ENCODE data around the gene PGM5. TPM values are rescaled to one million over a fixed set of nuclear protein-coding genes. Genes with fewer than 3 reads are reported as not detected.

PGM5 gene
- total and polyA plus RNA-seq, 4 experiments from 2014 or later = not detected

GRCh38 chr9:68488126-68488525 is 131.7 kb downstream of the PGM5 start:
- Histone ChIP-seq H3K9me3 (ENCODE audit: control insufficient read depth in 1 of 2, low read length in 2 of 2) (no peaks in the 10 kb centered on the region), H3K4me1 (ENCODE audit: insufficient read depth, low read length) (no peaks in the 10 kb centered on the region), H3K4me3 (ENCODE audit: low read length in 2 of 2) (no peak overlapping the region), H3K36me3 (ENCODE audit: insufficient read depth, low read length) (no peaks in the 10 kb centered on the region), H3K27me3 (ENCODE audit: insufficient read depth, low read length) (no peaks in the 10 kb centered on the region), H3K27ac (ENCODE audit: low read depth, low read length) (no peak overlapping the region)
- peaks cover 2 to 11% of the 10 kb centered on the region in 2 donors for H3K27me3 Mint-ChIP-seq
- H3K9me3 Mint-ChIP-seq = peaks cover 2 to 21% (median 4%) of the 10 kb centered on the region in 8 donors
- H3K27ac Mint-ChIP-seq = no peak overlapping the region
- CTCF ChIA-PET (ENCODE audit: partially characterized antibody) = no interaction called here
- no peaks in the 10 kb centered on the region for H3K4me1 Mint-ChIP-seq
- POLR2A ChIA-PET (ENCODE audit: partially characterized antibody) = no interaction called here
- H3K36me3 Mint-ChIP-seq = no peaks in the 10 kb centered on the region
- no peak overlapping the region for H3K4me3 Mint-ChIP-seq
- intact Hi-C loops (cut with micrococcal nuclease) = no loop called here
- DNase-seq = no peak

DNA sequence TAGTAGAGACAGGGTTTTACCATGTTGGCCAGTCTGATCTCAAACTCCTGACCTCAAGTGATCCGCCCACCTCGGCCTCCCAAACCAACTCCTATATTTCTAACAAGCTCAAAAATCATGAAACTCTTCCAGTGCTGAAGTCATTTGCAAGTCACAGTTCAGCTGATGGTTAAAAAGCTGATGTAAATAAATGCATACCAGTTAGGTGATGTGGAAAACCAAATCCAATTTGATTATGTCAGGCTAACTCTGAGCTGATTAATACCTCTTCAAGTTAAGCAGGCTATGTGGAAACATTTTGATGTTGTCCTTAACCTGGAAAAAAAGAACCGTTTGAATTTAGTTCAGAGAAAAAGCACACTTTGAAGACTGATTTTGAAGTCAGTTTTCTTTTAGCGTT is 133.2 kb downstream of the PGM5 start:
- Histone ChIP-seq H3K9me3 (ENCODE audit: control insufficient read depth in 1 of 2, low read length in 2 of 2) (no peaks in the 10 kb centered on the region), H3K36me3 (ENCODE audit: insufficient read depth, low read length) (no peaks in the 10 kb centered on the region), H3K4me3 (ENCODE audit: low read length in 2 of 2) (no peak overlapping the region), H3K27ac (ENCODE audit: low read depth, low read length) (no peak overlapping the region), H3K4me1 (ENCODE audit: insufficient read depth, low read length) (no peaks in the 10 kb centered on the region), H3K27me3 (ENCODE audit: insufficient read depth, low read length) (no peaks in the 10 kb centered on the region)
- DNase-seq = no peak
- POLR2A ChIA-PET (ENCODE audit: partially characterized antibody) = no interaction called here
- H3K27ac Mint-ChIP-seq = no peak overlapping the region
- H3K4me1 Mint-ChIP-seq = no peaks in the 10 kb centered on the region
- H3K4me3 Mint-ChIP-seq = no peak overlapping the region
- peaks cover 2 to 15% (median 3%) of the 10 kb centered on the region in 8 donors for H3K9me3 Mint-ChIP-seq
- intact Hi-C loops (cut with micrococcal nuclease) = no loop called here
- H3K36me3 Mint-ChIP-seq = no peaks in the 10 kb centered on the region
- peaks cover 4 to 13% of the 10 kb centered on the region in 2 donors for H3K27me3 Mint-ChIP-seq
- CTCF ChIA-PET (ENCODE audit: partially characterized antibody) = no interaction called here

- H3K4me1 ChIP-seq (ENCODE audit: insufficient read depth, low read length) = no peaks in the 10 kb centered on the region
- Mint-ChIP-seq H3K27me3 (peaks cover 13% of the 10 kb centered on the region in 2 donors), H3K4me1 (no peaks in the 10 kb centered on the region), H3K4me3 (no peak overlapping the region), H3K36me3 (no peaks in the 10 kb centered on the region), H3K9me3 (peaks cover 0 to 3% (median 1%) of the 10 kb centered on the region in 8 donors), H3K27ac (no peak overlapping the region)
- ChIA-PET POLR2A (ENCODE audit: partially characterized antibody) (no interaction called here), CTCF (ENCODE audit: partially characterized antibody) (no interaction called here)
- H3K27me3 ChIP-seq (ENCODE audit: insufficient read depth, low read length) = no peaks in the 10 kb centered on the region
- no peak for DNase-seq
- intact Hi-C loops (cut with micrococcal nuclease) = no loop called here
- H3K4me3 ChIP-seq (ENCODE audit: low read length in 2 of 2) = no peak overlapping the region
- H3K36me3 ChIP-seq (ENCODE audit: insufficient read depth, low read length) = no peaks in the 10 kb centered on the region
- no peak overlapping the region for H3K27ac ChIP-seq (ENCODE audit: low read depth, low read length)
- no peaks in the 10 kb centered on the region for H3K9me3 ChIP-seq (ENCODE audit: control insufficient read depth in 1 of 2, low read length in 2 of 2)
Observed at GRCh38 chr9:68492806-68493205, 136.4 kb downstream of the PGM5 start.

DNA sequence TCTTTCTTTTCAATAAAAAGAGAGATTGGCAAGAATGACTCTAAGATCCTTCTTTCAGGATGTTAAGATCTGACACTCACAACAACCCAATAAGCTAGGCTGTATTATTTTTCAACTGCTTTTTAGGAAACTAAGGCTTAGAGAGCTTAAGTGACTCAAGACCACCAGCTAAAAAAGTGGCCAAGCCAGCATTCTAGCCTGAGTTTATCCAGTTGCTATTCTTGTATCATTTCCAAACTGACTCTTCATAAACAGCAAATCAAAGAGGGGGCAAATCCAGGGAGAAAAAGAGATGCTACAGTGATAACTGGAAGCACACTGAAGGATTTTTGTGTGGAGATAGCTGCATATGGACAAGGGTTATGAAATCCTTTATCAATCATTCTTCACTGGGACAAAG is 137.1 kb downstream of the PGM5 start:
- H3K4me3 Mint-ChIP-seq = no peak overlapping the region
- ChIA-PET CTCF (ENCODE audit: partially characterized antibody) (no interaction called here), POLR2A (ENCODE audit: partially characterized antibody) (no interaction called here)
- H3K27me3 Mint-ChIP-seq = peaks cover 13% of the 10 kb centered on the region in 2 donors
- H3K4me1 Mint-ChIP-seq = no peaks in the 10 kb centered on the region
- no peaks in the 10 kb centered on the region for H3K36me3 ChIP-seq (ENCODE audit: insufficient read depth, low read length)
- H3K27ac ChIP-seq (ENCODE audit: low read depth, low read length) = no peak overlapping the region
- no peak overlapping the region for H3K4me3 ChIP-seq (ENCODE audit: low read length in 2 of 2)
- H3K9me3 ChIP-seq (ENCODE audit: control insufficient read depth in 1 of 2, low read length in 2 of 2) = no peaks in the 10 kb centered on the region
- no peaks in the 10 kb centered on the region for H3K27me3 ChIP-seq (ENCODE audit: insufficient read depth, low read length)
- H3K9me3 Mint-ChIP-seq = peaks cover 0 to 3% (median 0%) of the 10 kb centered on the region in 8 donors
- intact Hi-C loops (cut with micrococcal nuclease) = no loop called here
- no peaks in the 10 kb centered on the region for H3K4me1 ChIP-seq (ENCODE audit: insufficient read depth, low read length)
- H3K36me3 Mint-ChIP-seq = no peaks in the 10 kb centered on the region
- DNase-seq = no peak
- H3K27ac Mint-ChIP-seq = no peak overlapping the region

- H3K36me3 Mint-ChIP-seq = no peaks in the 10 kb centered on the region
- no peak overlapping the region for H3K4me3 Mint-ChIP-seq
- H3K27ac Mint-ChIP-seq = no peak overlapping the region
- H3K9me3 Mint-ChIP-seq = peaks cover 0 to 3% (median 0%) of the 10 kb centered on the region in 8 donors
- Histone ChIP-seq H3K27ac (ENCODE audit: low read depth, low read length) (no peak overlapping the region), H3K36me3 (ENCODE audit: insufficient read depth, low read length) (no peaks in the 10 kb centered on the region), H3K4me1 (ENCODE audit: insufficient read depth, low read length) (no peaks in the 10 kb centered on the region), H3K9me3 (ENCODE audit: control insufficient read depth in 1 of 2, low read length in 2 of 2) (no peaks in the 10 kb centered on the region), H3K4me3 (ENCODE audit: low read length in 2 of 2) (no peak overlapping the region), H3K27me3 (ENCODE audit: insufficient read depth, low read length) (no peaks in the 10 kb centered on the region)
- H3K27me3 Mint-ChIP-seq = peaks cover 11 to 13% of the 10 kb centered on the region in 2 donors
- DNase-seq = no peak
- ChIA-PET POLR2A (ENCODE audit: partially characterized antibody) (no interaction called here), CTCF (ENCODE audit: partially characterized antibody) (no interaction called here)
- no peaks in the 10 kb centered on the region for H3K4me1 Mint-ChIP-seq
- intact Hi-C loops (cut with micrococcal nuclease) = no loop called here
Observed at GRCh38 chr9:68493958-68494577, 137.7 kb downstream of the PGM5 start.

DNA sequence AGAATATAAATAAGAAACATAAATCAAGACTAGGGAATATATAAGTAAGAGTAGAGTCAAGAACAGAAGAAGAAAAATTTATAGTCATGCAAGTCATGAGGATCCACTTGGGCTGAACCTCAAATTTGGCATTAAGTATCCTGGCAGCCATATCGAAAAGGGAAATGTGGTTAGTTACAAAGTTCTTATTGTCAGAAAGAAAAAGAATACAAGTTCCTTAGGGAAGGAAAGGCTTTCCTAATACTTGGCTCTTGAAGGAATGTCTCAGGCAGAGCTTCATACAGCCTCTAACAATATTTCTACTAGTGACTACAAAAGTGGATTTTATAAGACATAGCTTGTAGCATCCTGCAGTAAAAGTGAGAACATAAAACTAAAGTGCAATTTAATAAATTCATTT is 138.8 kb downstream of the PGM5 start:
- H3K27ac Mint-ChIP-seq = no peak overlapping the region
- Histone ChIP-seq H3K27me3 (ENCODE audit: insufficient read depth, low read length) (no peaks in the 10 kb centered on the region), H3K9me3 (ENCODE audit: control insufficient read depth in 1 of 2, low read length in 2 of 2) (no peaks in the 10 kb centered on the region), H3K36me3 (ENCODE audit: insufficient read depth, low read length) (no peaks in the 10 kb centered on the region), H3K4me3 (ENCODE audit: low read length in 2 of 2) (no peak overlapping the region), H3K27ac (ENCODE audit: low read depth, low read length) (no peak overlapping the region), H3K4me1 (ENCODE audit: insufficient read depth, low read length) (no peaks in the 10 kb centered on the region)
- H3K4me3 Mint-ChIP-seq = no peak overlapping the region
- no peak for DNase-seq
- H3K27me3 Mint-ChIP-seq = peaks cover 10 to 13% of the 10 kb centered on the region in 2 donors
- H3K4me1 Mint-ChIP-seq = no peaks in the 10 kb centered on the region
- intact Hi-C loops (cut with micrococcal nuclease) = no loop called here
- H3K36me3 Mint-ChIP-seq = no peaks in the 10 kb centered on the region
- H3K9me3 Mint-ChIP-seq = peaks cover 0 to 3% (median 0%) of the 10 kb centered on the region in 8 donors
- ChIA-PET CTCF (ENCODE audit: partially characterized antibody) (no interaction called here), POLR2A (ENCODE audit: partially characterized antibody) (no interaction called here)

DNA sequence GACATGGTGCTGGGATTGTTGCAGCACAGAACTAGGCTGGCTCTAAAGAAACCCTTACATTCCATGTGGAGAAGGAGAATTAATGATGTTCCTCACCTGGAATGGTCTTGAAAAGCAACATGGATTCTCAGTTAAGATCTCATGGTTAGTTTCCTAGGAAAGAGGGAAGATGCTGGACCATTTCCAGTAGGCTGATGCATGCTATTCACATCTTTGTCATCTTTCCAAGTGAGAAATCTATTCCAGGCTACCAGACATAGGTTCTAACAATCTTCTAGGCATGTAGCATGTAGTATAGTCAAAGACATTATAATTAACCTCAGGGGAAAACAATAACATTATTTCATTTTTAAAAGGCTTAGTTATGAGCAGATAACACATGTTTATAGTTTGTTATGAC is 139.9 kb downstream of the PGM5 start:
- no peak overlapping the region for H3K4me3 Mint-ChIP-seq
- no peak for DNase-seq
- Histone ChIP-seq H3K4me1 (ENCODE audit: insufficient read depth, low read length) (no peaks in the 10 kb centered on the region), H3K4me3 (ENCODE audit: low read length in 2 of 2) (no peak overlapping the region), H3K9me3 (ENCODE audit: control insufficient read depth in 1 of 2, low read length in 2 of 2) (no peaks in the 10 kb centered on the region), H3K27ac (ENCODE audit: low read depth, low read length) (no peak overlapping the region), H3K27me3 (ENCODE audit: insufficient read depth, low read length) (no peaks in the 10 kb centered on the region), H3K36me3 (ENCODE audit: insufficient read depth, low read length) (no peaks in the 10 kb centered on the region)
- H3K36me3 Mint-ChIP-seq = no peaks in the 10 kb centered on the region
- no peaks in the 10 kb centered on the region for H3K4me1 Mint-ChIP-seq
- ChIA-PET CTCF (ENCODE audit: partially characterized antibody) (no interaction called here), POLR2A (ENCODE audit: partially characterized antibody) (no interaction called here)
- peaks cover 0 to 3% (median 0%) of the 10 kb centered on the region in 8 donors for H3K9me3 Mint-ChIP-seq
- H3K27me3 Mint-ChIP-seq = peaks cover 12% of the 10 kb centered on the region in 2 donors
- intact Hi-C loops (cut with micrococcal nuclease) = no loop called here
- no peak overlapping the region for H3K27ac Mint-ChIP-seq

DNA sequence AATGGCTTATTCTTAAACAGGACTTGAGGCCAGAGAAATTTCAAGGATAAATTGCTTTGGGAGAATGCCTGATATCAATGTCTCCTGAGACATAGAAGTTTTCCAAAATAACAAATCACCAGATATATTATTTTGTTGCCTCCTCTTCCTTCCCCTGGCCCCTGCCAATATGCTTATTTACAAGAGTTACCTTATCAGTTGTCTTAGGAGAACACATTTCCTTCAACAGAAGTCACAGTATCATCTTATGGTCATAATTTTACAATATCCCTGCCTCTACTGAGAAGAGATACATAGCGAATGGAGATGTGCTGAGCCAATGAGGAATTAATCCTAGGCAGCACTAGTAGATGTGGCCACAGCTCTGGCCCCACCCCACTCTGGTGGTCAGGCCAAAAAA is 141.2 kb downstream of the PGM5 start:
- no peaks in the 10 kb centered on the region for H3K4me1 Mint-ChIP-seq
- no peaks in the 10 kb centered on the region for H3K36me3 ChIP-seq (ENCODE audit: insufficient read depth, low read length)
- no peak overlapping the region for H3K4me3 Mint-ChIP-seq
- no peak overlapping the region for H3K4me3 ChIP-seq (ENCODE audit: low read length in 2 of 2)
- H3K27me3 ChIP-seq (ENCODE audit: insufficient read depth, low read length) = no peaks in the 10 kb centered on the region
- H3K27me3 Mint-ChIP-seq = peaks cover 9 to 12% of the 10 kb centered on the region in 2 donors
- H3K27ac Mint-ChIP-seq = no peak overlapping the region
- H3K9me3 Mint-ChIP-seq = peaks cover 0 to 3% (median 0%) of the 10 kb centered on the region in 8 donors
- intact Hi-C loops (cut with micrococcal nuclease) = no loop called here
- no peaks in the 10 kb centered on the region for H3K4me1 ChIP-seq (ENCODE audit: insufficient read depth, low read length)
- H3K9me3 ChIP-seq (ENCODE audit: control insufficient read depth in 1 of 2, low read length in 2 of 2) = no peaks in the 10 kb centered on the region
- H3K27ac ChIP-seq (ENCODE audit: low read depth, low read length) = no peak overlapping the region
- CTCF ChIA-PET (ENCODE audit: partially characterized antibody) = no interaction called here
- POLR2A ChIA-PET (ENCODE audit: partially characterized antibody) = no interaction called here
- no peak for DNase-seq
- no peaks in the 10 kb centered on the region for H3K36me3 Mint-ChIP-seq
